ENCODE results near the gene FOXK2.

Gene FOXK2

GRCh38 chr17:82602487-82602886 is 83.0 kb downstream of the FOXK2 start:
- in situ Hi-C loops (cut with MboI; ENCODE audit: low sequenced_read_pairs), result no loop called here

DNA sequence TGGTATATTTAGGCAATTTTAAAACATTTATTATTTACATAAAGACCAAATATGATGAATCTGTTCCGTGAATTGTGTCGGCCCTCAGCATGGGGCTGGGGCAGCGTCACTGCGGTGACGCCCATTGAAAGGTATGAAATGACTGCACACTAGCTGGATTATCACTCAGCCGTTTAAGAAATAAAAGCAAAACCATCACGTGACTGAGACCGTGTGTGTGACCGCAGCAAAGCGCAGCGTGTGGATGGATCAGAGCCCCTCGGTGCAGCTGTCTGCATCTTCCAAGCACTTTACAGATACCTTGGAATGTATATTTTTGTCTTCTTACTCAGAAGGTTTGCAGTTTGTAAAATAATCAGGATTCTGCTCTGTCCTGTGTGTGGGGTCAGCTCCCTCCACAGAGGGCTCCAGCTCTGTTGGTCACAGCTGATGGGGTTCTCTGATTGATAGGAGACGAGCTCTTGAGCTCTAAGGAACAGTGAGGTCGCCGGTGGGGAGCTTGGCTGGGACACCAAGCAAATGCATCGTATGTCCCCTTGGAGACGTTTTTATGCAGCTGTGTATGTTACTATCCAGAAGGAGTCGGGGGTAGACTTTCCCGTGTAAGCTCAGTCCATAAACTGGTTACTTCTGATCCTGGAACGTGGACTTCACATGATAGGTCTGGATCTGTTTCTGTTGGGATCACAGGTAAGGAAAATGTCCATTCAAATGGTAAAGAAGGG is 83.6 kb downstream of the FOXK2 start:
- in situ Hi-C loops (cut with MboI; ENCODE audit: low sequenced_read_pairs), result no loop called here

DNA sequence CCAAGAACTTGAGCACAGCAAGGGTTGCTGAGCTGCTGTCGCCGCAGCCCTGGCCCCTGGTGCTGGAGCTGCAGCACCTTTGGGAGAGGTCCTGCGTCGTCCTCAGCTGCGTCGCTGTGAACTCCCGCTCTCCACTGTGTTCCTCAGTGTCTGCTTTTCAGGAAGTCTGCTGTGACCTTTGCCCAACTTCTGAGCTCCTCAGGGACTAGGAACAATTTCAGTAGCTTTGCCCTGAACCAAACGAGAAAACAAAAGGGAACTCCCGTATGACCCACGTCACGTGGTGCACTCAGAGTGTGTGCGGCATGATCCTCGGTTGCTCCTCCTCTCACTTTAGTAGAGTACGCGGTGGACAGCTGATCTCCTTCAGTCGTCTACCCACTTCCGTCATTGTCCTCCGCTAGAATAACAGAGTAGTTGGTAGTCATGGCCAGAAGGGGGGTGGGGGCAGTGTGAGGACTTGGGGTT is 84.5 kb downstream of the FOXK2 start:
- in situ Hi-C loops (cut with MboI; ENCODE audit: low sequenced_read_pairs), result no loop called here

DNA sequence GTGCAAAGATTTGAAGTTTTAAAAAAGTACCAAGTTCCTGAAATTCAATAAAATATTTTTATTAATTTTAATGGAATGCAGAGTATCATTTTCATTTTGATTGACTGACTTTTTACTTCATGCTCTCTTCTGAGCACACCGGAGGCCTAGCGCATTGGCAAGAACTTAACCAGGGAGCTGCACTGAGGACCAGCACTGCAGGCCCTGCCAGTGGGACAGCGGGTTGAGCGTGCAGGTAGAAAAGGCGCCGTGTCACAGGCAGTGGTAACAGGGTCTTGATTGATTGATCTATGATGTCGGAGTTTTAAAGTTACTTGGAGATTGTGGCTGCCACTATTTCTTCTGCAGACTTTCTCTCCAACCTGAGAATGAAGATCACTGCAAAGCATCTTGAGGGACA is 85.0 kb downstream of the FOXK2 start:
- in situ Hi-C loops (cut with MboI; ENCODE audit: low sequenced_read_pairs), result no loop called here

DNA sequence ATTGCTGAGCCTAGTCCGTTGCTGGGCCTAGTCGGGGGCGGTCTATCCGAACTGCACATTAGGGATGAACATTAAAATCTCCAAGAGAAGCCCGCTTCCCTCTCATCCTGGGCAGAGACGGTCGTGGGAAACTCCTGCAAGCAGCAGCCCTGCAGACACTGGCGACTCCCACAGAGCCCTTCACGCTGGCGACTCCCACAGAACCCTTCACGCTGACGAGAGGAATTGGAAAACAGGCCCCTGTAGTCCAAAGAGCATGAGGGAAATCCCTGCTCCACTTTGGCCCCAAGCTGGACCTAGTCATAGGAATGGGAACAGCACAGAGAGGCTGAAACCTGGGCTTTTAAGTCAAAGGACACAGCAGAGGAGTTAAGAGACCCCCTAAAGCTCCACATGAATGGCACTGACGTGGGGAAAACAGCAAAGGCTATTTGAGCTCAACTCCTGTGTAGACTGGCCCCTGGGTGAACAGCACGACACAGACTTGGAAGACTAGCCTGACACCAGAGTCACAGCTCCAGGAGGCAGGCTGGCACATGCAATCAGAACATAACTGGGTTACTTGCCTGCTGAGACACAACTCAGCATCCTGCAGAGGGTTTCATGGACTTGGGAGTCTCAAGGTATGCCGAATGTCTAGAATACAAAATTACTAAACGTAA is 86.5 kb downstream of the FOXK2 start:
- in situ Hi-C loops (cut with MboI; ENCODE audit: low sequenced_read_pairs), result no loop called here

DNA sequence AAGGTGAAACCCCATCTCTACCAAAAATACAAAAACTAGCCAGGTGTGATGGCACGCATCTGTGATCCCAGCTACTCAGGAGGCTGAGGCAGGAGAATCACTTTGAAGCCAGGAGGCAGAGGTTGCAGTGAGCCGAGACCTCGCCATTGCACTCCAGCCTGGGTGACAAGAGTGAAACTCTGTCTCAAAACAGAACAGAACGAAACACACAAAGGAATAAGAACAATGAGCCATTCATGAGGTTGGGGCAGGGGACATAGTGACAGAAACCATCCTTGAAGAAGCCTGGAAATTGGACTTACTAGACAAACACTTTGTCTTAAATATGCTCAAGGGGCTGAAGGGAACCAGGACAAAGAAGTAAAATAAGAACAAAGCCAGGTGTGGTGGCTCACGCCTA is 89.3 kb downstream of the FOXK2 start:
- in situ Hi-C loops (cut with MboI; ENCODE audit: low sequenced_read_pairs), result no loop called here

DNA sequence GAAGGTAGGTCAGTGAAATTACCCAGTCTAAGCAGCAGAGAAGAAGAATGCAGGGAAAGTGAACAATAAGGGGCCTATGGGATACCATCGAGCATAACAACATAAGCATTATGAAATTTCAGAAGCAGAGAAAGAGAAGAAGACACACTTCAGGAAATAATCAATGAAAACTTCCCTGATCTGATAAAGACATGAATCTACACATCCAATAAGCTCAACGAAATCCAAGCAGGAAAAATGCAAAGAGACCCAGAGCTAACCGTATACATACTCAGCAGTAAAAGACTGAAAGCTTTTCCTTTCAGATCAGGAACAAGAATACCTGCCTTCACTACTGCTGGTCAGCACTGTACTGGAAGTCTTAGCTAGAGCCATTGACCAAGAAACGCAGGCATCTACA is 90.1 kb downstream of the FOXK2 start:
- in situ Hi-C loops (cut with MboI; ENCODE audit: low sequenced_read_pairs), result no loop called here

DNA sequence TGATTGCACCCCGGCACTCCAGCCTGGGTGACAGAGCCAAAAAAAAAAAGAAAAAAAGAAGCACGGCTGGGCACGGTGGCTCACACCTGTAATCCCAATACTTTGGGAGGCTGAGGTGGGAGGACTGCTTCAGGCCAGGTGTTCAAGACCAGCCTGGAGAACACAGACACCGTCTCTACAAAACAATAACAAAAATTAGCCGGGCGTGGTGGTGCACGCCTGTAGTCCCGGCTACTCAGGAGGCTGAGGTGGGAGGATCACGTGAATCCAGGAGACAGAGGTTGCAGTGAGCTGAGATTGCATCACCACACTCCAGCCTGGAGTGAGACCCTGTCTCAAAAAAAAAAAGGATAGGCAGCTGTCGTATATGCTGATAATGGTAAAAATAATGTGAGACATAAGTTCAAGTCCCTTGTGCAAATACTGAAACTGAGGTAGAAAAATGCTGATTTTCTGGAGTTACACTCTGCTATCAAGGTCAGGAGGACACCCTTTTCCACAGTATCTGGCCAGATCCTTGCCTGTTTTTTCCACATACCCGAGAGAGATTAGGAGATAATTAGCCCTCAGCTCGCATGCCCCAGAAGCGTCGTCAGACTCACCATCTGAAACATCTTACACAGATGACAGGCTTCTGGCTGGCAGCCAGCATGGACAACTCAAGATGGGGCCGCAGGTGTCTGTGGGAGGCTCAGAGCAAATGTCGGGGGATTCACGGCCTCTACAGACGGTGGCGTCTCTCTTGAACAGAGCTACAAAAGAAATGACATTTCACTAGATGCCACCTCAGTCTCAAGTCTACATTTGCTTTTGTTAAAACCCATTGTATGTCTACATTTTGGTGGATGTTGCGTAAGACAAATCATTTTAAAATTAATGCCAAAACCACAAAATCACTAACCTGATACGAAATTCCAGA is 91.9 kb downstream of the FOXK2 start:
- in situ Hi-C loops (cut with MboI; ENCODE audit: low sequenced_read_pairs), result no loop called here

- in situ Hi-C loops (cut with MboI; ENCODE audit: low sequenced_read_pairs), result no loop called here
These were observed 94.0 kb downstream of the FOXK2 start for GRCh38 chr17:82613283-82614094.

- in situ Hi-C loops (cut with MboI; ENCODE audit: low sequenced_read_pairs), result no loop called here
These were observed 94.6 kb downstream of the FOXK2 start for GRCh38 chr17:82614095-82614631.

GRCh38 chr17:82615084-82616020 is 95.8 kb downstream of the FOXK2 start:
- in situ Hi-C loops (cut with MboI; ENCODE audit: low sequenced_read_pairs), result no loop called here

- in situ Hi-C loops (cut with MboI; ENCODE audit: low sequenced_read_pairs), result no loop called here
These were observed 96.6 kb downstream of the FOXK2 start for GRCh38 chr17:82616021-82616711.

DNA sequence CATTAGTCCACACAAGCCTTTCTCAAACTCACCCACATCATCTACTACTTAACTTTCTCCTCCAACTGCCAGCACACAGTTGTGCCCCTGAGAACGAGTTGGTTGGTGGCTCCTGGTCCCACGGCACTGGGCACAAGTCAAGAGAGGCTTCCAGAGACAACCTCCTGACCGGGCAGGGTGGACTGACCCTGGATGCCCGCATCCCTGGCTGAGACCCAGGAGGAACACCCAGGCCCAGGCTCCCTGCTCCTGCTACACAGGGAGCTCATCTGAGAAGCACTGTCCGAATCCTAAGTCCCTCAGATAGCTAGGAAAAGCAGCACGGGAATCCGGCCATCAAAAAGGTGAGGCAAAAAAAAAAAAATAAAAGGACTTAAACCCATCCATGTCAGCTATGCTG is 99.7 kb downstream of the FOXK2 start:
- in situ Hi-C loops (cut with MboI; ENCODE audit: low sequenced_read_pairs), result no loop called here

- in situ Hi-C loops (cut with MboI; ENCODE audit: low sequenced_read_pairs), result no loop called here
These were observed 100.1 kb downstream of the FOXK2 start for GRCh38 chr17:82619641-82620040.

DNA sequence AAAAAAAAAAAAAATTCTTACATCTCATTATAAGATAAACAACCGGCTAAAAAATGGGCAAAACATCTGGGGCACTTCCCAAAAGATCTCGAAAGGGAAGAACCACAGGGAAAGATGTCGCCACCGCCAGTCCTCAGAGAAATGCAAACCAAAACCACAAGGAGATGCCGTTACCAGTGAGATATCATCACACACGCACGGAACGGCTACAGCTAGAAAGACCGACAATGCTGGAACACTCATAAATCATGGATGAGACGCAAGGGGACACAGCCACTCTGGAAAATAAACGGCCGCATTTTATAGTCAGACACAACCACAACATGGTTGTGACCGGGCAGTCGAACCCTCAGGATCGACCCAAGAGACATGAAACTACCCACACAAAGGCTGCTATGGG is 104.2 kb downstream of the FOXK2 start:
- in situ Hi-C loops (cut with MboI; ENCODE audit: low sequenced_read_pairs), result no loop called here

DNA sequence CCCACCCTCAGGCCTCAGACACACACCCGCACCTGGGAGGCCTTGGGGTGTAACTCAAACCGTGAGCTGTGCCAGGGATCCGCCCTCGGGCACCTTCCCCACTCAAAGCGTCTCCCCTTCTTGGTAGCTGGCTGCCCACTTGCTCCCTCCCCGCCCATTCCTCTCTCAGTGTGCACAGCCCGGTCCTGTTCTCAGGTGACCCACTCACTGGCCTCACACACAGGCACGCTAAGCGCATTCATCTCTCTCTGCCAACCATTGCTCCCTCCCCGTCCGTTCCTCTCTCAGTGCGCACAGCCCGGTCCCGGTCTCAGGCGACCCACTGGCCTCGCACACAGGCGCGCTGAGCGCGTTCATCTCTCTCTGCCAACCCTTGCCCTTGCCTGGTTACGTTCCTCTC is 107.9 kb downstream of the FOXK2 start:
- in situ Hi-C loops (cut with MboI; ENCODE audit: low sequenced_read_pairs), result no loop called here

DNA sequence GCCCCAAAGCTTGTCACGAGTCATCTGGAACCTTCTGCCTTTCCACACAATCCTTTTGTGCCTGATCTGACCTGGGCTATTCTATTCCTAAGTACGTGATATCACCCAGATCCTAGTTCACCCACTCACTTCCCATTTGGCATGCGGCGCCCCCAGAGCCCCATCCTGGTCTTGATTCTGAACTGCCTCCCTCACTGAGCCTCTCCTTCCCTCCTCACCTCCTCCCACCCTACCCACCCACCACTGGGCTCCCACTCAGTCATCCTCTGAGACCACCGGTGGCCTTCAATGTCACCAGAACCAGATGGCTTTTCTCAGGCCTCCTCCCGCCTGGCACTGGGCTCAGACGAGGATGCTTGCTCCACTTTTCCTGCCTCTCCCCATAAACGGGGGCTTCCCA is 110.2 kb downstream of the FOXK2 start:
- in situ Hi-C loops (cut with MboI; ENCODE audit: low sequenced_read_pairs), result no loop called here

DNA sequence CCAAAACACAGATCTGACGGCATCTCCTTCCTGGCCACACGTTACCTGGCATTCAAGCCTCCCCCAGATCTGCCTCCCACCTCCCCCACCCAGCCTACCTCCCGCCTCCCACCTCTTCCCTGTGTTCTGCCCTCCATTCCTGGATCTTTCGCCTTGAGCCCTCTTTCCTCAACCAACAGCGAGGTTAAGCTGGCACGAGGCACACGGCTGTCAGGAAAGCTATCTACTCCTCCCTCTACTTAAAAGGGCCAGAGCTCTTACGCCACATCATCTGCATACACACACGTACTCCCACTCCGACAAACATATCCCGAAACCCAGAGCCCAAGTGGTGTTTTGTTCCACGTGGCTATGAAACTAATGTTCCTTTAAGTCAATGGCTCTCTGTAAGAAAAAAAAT is 110.7 kb downstream of the FOXK2 start:
- in situ Hi-C loops (cut with MboI; ENCODE audit: low sequenced_read_pairs), result no loop called here

DNA sequence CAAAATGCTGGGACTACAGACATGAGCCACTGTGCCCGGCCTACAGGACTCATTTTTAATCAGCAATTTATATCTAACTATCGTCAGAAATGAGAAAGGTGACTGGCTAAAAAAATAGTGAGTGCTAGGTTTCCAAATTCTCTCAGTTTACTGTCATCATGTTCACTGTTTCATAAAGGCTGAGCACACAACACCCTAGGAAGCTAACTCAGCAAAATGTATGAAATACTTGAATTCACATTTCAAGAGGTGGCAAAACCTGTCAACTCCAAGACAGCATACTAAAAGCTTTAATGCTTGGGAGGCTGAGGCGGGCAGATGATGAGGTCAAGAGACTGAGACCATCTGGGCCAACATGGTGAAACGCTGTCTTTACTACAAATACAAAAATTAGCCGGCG is 112.0 kb downstream of the FOXK2 start:
- in situ Hi-C loops (cut with MboI; ENCODE audit: low sequenced_read_pairs), result no loop called here
